Osteocyte (in vitro differentiated cells): ENCODE results near the gene BRINP2. TPM values are rescaled to one million over a fixed set of nuclear protein-coding genes. Genes with fewer than 3 reads are reported as not detected.

ENCODE experiments used
- DNase-seq: peaks from one replicate; pipeline ENCODE4 v3.0.0; 2021; ENCODE audit warnings: mixed read lengths; ENCODE audit not compliant: unreplicated experiment; ENCODE audit errors: extremely low spot score
- H3K27ac Mint-ChIP-seq: one replicate; pipeline ENCODE4 v1.8.0; 2021; ENCODE audit warnings: mild to moderate bottlenecking, mixed read lengths; ENCODE audit not compliant: unreplicated experiment
- H3K27me3 Mint-ChIP-seq: one replicate; pipeline ENCODE4 v1.8.0; 2021; ENCODE audit warnings: mixed read lengths; ENCODE audit not compliant: unreplicated experiment
- H3K36me3 Mint-ChIP-seq: one replicate; pipeline ENCODE4 v1.8.0; 2021; ENCODE audit warnings: mixed read lengths; ENCODE audit not compliant: unreplicated experiment
- H3K4me1 Mint-ChIP-seq: one replicate; pipeline ENCODE4 v1.8.0; 2021; ENCODE audit warnings: mixed read lengths; ENCODE audit not compliant: unreplicated experiment
- H3K4me3 Mint-ChIP-seq: one replicate; pipeline ENCODE4 v1.8.0; 2021; ENCODE audit warnings: mild to moderate bottlenecking, moderate library complexity, mixed read lengths; ENCODE audit not compliant: unreplicated experiment
- H3K9me3 Mint-ChIP-seq: one replicate; pipeline ENCODE4 v1.8.0; 2021; ENCODE audit warnings: mixed read lengths; ENCODE audit not compliant: unreplicated experiment
- total RNA-seq: library from RNA; stranded (reverse); gene quantifications from 2 replicates; pipeline ENCODE4 v1.2.1, GENCODE V29; 2021
- TF ChIP-seq, protein P1 (sequence below): fragments of 200-600 bp; sonication (generic); IDR thresholded peaks from 2 replicates; pipeline ENCODE4 v1.5.0; 2021; ENCODE audit warnings: antibody characterized with exemption, mild to moderate bottlenecking, moderate library complexity

BRINP2 gene
- total RNA-seq, 1 donor from 2014 or later = not detected

DNA sequence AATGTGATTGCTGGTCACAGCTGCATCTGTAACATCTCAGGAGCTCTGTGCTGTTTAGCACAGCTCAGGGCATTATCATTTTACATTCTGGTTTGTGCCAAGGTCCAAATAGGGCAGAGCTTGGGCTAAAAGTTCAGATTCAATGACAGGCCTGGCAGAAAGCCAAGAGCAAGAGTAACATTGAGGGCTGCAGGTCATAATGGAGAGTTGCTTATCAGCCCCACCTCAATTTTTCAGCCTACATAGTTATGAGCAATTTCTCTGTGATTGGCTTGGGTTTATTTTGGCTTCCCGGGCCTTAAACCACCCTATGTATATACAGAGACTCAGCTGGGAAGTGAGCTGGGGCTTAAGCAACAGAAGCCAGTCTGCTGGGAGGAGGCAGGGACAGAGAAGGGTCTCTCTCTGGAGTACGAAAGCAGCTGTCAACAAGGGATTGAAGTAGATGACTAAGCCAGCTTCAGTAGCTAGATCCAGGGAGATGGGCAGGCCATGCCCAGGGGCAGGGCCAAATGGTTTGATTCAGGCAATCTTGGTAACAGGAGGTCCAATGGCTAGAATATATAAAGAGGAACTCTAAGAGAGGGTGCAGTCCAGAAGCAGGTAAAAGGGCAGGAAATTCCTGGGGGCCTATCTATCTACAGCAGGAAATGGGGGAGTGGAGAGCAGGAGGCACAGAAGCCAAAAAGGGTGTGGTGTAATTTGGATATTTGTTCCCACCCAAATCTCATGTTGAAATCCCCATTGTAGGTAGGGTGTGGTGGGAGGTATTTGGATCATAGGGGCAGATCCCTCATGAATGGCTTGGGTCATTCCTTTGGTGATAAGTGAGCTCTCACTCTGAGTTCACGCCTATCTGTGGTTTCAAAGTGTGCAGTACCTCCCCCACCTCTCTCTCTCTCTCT is 49.0 kb downstream of the BRINP2 start:
- Mint-ChIP-seq H3K27me3 (no peaks in the 10 kb centered on the region), H3K27ac (no peak overlapping the region), H3K36me3 (no peaks in the 10 kb centered on the region), H3K9me3 (peaks cover 26% of the 10 kb centered on the region), H3K4me1 (no peaks in the 10 kb centered on the region), H3K4me3 (no peak overlapping the region)
- DNase-seq = no peak
- TF ChIP-seq, protein P1, sequence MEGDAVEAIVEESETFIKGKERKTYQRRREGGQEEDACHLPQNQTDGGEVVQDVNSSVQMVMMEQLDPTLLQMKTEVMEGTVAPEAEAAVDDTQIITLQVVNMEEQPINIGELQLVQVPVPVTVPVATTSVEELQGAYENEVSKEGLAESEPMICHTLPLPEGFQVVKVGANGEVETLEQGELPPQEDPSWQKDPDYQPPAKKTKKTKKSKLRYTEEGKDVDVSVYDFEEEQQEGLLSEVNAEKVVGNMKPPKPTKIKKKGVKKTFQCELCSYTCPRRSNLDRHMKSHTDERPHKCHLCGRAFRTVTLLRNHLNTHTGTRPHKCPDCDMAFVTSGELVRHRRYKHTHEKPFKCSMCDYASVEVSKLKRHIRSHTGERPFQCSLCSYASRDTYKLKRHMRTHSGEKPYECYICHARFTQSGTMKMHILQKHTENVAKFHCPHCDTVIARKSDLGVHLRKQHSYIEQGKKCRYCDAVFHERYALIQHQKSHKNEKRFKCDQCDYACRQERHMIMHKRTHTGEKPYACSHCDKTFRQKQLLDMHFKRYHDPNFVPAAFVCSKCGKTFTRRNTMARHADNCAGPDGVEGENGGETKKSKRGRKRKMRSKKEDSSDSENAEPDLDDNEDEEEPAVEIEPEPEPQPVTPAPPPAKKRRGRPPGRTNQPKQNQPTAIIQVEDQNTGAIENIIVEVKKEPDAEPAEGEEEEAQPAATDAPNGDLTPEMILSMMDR = no peak

DNA sequence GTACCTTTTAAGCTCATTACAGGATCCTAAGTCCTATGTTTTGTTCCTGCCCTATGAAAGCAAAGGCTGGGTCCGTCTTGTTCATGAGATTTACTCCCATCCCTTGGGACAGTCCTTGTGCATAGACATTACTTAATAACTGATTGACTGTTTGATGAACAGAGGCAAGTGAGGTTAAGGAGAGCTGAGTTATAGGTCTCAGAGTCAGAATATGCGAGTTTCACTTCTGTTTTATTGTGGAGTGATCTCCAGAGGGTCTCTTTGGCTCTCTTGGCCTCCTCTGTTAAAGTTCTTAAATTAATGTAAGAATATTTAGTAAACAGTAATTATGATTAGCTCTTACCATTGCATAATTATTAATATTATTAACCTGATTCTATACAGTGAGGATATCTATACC is 52.6 kb downstream of the BRINP2 start:
- Mint-ChIP-seq H3K4me3 (no peak overlapping the region), H3K9me3 (peaks cover 8% of the 10 kb centered on the region), H3K36me3 (no peaks in the 10 kb centered on the region), H3K4me1 (no peaks in the 10 kb centered on the region), H3K27ac (no peak overlapping the region), H3K27me3 (no peaks in the 10 kb centered on the region)
- TF ChIP-seq, protein P1 = no peak
- DNase-seq = no peak

DNA sequence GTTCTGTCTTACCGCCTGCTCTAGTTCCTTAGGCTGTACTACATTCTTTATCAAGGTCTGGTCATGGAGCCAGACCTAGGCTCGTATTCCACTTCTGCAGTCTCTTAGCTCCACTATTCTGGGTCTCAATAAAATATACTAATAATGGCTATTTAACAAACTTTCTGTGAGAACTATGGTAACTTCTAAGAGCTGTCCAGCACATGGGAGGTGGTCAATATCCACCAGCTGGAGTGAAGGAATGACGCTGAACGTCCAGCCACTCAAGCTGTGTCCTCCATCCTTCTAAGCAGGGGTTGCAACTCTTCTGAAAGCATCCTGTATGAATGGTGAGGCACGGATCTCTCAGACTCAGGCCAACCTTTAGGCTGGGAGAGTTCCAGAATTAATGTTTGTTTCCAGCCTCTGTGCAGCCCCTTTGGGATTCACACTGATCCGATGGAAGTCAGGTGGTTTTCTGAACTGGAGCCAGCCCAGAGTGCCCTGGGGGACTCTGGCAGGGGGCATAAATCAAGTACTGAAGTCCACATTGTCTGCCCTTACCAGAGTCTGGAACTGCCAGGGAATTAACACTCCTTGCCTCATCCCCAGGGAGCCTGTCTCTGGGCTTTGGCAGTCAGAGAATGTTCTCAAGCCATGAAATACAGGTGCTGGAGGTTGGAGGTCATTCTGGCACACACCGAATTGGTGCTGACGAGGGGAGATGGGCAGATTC is 57.4 kb downstream of the BRINP2 start:
- H3K36me3 Mint-ChIP-seq = no peaks in the 10 kb centered on the region
- no peak for DNase-seq
- H3K27ac Mint-ChIP-seq = no peak overlapping the region
- no peaks in the 10 kb centered on the region for H3K4me1 Mint-ChIP-seq
- TF ChIP-seq, protein P1 = no peak
- H3K9me3 Mint-ChIP-seq = no peaks in the 10 kb centered on the region
- no peaks in the 10 kb centered on the region for H3K27me3 Mint-ChIP-seq
- H3K4me3 Mint-ChIP-seq = no peak overlapping the region

DNA sequence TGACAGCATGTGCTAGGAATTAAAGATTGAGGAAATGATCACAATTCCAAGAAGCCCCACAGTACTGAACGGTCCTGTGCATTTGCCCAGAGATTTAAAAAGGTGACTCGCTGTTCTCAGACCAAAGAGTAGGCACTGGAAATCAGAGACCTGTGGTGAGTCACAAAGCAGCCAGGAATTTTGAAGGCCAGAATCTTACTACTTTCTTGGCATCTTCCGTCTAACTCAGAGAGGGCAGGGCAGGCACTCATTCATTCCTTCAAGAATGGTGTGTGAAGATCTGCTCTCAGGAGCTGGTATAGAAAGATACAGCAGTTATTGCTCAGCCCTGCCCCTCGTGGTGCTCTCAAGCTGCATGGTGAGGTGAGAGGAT is 57.9 kb downstream of the BRINP2 start:
- DNase-seq = no peak
- Mint-ChIP-seq H3K4me1 (no peaks in the 10 kb centered on the region), H3K27me3 (no peaks in the 10 kb centered on the region), H3K27ac (no peak overlapping the region), H3K36me3 (no peaks in the 10 kb centered on the region), H3K4me3 (no peak overlapping the region), H3K9me3 (no peaks in the 10 kb centered on the region)
- TF ChIP-seq, protein P1 = no peak

DNA sequence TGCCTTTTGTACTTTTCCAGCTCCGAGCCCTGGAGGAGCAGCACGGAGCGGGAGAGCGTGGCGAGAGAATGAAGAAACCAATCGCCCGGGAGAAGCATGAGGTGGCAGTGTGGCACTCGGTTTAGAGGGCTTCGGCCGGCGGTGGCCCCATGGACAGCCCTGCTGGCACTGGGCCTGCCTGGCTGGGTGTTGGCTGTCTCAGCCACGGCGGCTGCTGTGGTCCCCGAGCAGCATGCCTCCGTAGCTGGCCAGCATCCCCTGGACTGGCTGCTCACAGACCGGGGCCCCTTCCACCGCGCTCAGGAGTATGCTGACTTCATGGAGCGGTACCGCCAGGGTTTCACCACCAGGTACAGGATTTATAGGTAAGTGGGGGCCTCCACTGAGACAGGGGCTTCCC is 59.0 kb downstream of the BRINP2 start:
- TF ChIP-seq, protein P1 = no peak
- no peaks in the 10 kb centered on the region for H3K4me1 Mint-ChIP-seq
- no peak overlapping the region for H3K4me3 Mint-ChIP-seq
- H3K27ac Mint-ChIP-seq = no peak overlapping the region
- no peaks in the 10 kb centered on the region for H3K36me3 Mint-ChIP-seq
- no peaks in the 10 kb centered on the region for H3K27me3 Mint-ChIP-seq
- DNase-seq = no peak
- no peaks in the 10 kb centered on the region for H3K9me3 Mint-ChIP-seq
